Measurements from ENCODE around the gene TOMM6. TPM values are rescaled to one million over a fixed set of nuclear protein-coding genes. Genes with fewer than 3 reads are reported as not detected.

The TOMM6 gene
- total RNA-seq, 1 donor from 2014 or later: 105 TPM

GRCh38 chr6:41757931-41758640 lies 29.4 kb upstream of the TOMM6 start:
- H3K4me1 ChIP-seq: no peaks in the 10 kb centered on the region
- no peaks in the 10 kb centered on the region for H3K27me3 ChIP-seq
- H3K4me3 ChIP-seq: no peak overlapping the region
- no peaks in the 10 kb centered on the region for H3K9me3 ChIP-seq
- no peak overlapping the region for H3K27ac ChIP-seq
- DNase-seq (ENCODE audit: extremely low spot score in 2 of 2): no peak
- intact Hi-C loops (cut with DNase I): no loop called here
- no peak for TF ChIP-seq POLR2A (IDR thresholded peaks at IDR 0.05)
- TF ChIP-seq POLR2AphosphoS5 (IDR thresholded peaks at IDR 0.05; ENCODE audit: insufficient read depth in 1 of 2, low read depth in 1 of 2): no peak
- TF ChIP-seq CTCF (IDR thresholded peaks at IDR 0.05): no peak
- no peaks in the 10 kb centered on the region for H3K36me3 ChIP-seq

- Histone ChIP-seq H3K4me1 (no peaks in the 10 kb centered on the region), H3K4me3 (no peak overlapping the region), H3K36me3 (no peaks in the 10 kb centered on the region), H3K27ac (no peak overlapping the region), H3K9me3 (no peaks in the 10 kb centered on the region), H3K27me3 (no peaks in the 10 kb centered on the region)
- TF ChIP-seq POLR2AphosphoS5 (IDR thresholded peaks at IDR 0.05; ENCODE audit: insufficient read depth in 1 of 2, low read depth in 1 of 2) (no peak), CTCF (IDR thresholded peaks at IDR 0.05) (no peak), POLR2A (IDR thresholded peaks at IDR 0.05) (no peak)
- intact Hi-C loops (cut with DNase I): no loop called here
- DNase-seq (ENCODE audit: extremely low spot score in 2 of 2): no peak
Measured at GRCh38 chr6:41758641-41759035, 28.9 kb upstream of the TOMM6 start.

GRCh38 chr6:41759106-41759904 lies 28.2 kb upstream of the TOMM6 start:
- no peak for TF ChIP-seq CTCF (IDR thresholded peaks at IDR 0.05)
- TF ChIP-seq POLR2AphosphoS5 (IDR thresholded peaks at IDR 0.05; ENCODE audit: insufficient read depth in 1 of 2, low read depth in 1 of 2): no peak
- no peak for TF ChIP-seq POLR2A (IDR thresholded peaks at IDR 0.05)
- no peak overlapping the region for H3K27ac ChIP-seq
- no peaks in the 10 kb centered on the region for H3K27me3 ChIP-seq
- H3K4me3 ChIP-seq: no peak overlapping the region
- no peaks in the 10 kb centered on the region for H3K4me1 ChIP-seq
- H3K9me3 ChIP-seq: no peaks in the 10 kb centered on the region
- H3K36me3 ChIP-seq: no peaks in the 10 kb centered on the region
- intact Hi-C loops (cut with DNase I): no loop called here
- DNase-seq (ENCODE audit: extremely low spot score in 2 of 2): no peak

- intact Hi-C loops (cut with DNase I): no loop called here
- H3K4me1 ChIP-seq: no peaks in the 10 kb centered on the region
- DNase-seq (ENCODE audit: extremely low spot score in 2 of 2): no peak
Measured at GRCh38 chr6:41759905-41760579, 27.5 kb upstream of the TOMM6 start.

More at GRCh38 chr6:41759905-41760579, 27.5 kb upstream of the TOMM6 start:
- no peaks in the 10 kb centered on the region for H3K36me3 ChIP-seq
- TF ChIP-seq POLR2A (IDR thresholded peaks at IDR 0.05) (no peak), POLR2AphosphoS5 (IDR thresholded peaks at IDR 0.05; ENCODE audit: insufficient read depth in 1 of 2, low read depth in 1 of 2) (no peak), CTCF (IDR thresholded peaks at IDR 0.05) (no peak)
- H3K4me3 ChIP-seq: no peak overlapping the region
- no peaks in the 10 kb centered on the region for H3K27me3 ChIP-seq
- H3K9me3 ChIP-seq: no peaks in the 10 kb centered on the region
- no peak overlapping the region for H3K27ac ChIP-seq
